HUES48 (cell line): Measurements from ENCODE around the gene SLC35F1.

Experiments used
- H3K27ac ChIP-seq: one replicate; pipeline ENCODE4 v1.7.0; 2013; ENCODE audit warnings: low read depth, low read length, inconsistent platforms
- H3K27me3 ChIP-seq: 2 replicates; pipeline ENCODE4 v1.6.1; 2013; ENCODE audit warnings: mild to moderate bottlenecking, low read length; ENCODE audit not compliant: control insufficient read depth, insufficient read depth
- H3K36me3 ChIP-seq: 2 replicates; pipeline ENCODE4 v1.6.1; 2013; ENCODE audit warnings: low read length; ENCODE audit not compliant: control insufficient read depth, insufficient read depth
- H3K4me1 ChIP-seq: 2 replicates; pipeline ENCODE4 v1.6.1; 2013; ENCODE audit warnings: mild to moderate bottlenecking, low read length; ENCODE audit not compliant: control insufficient read depth, insufficient read depth
- H3K4me3 ChIP-seq: 2 replicates; pipeline ENCODE4 v1.5.1; 2013; ENCODE audit warnings: mild to moderate bottlenecking, low read depth, low read length
- H3K9ac ChIP-seq: 2 replicates; pipeline ENCODE4 v1.6.1; 2013; ENCODE audit warnings: mild to moderate bottlenecking, low read depth, low read length, moderate library complexity
- H3K9me3 ChIP-seq: 2 replicates; pipeline ENCODE4 v1.6.1; 2013; ENCODE audit warnings: low read length; ENCODE audit not compliant: control insufficient read depth, insufficient read depth

SLC35F1 gene

GRCh38 chr6:118325220-118325860 is 418.3 kb downstream of the SLC35F1 start:
- no peaks in the 10 kb centered on the region for H3K36me3 ChIP-seq
- H3K4me3 ChIP-seq, result no peak overlapping the region
- no peak overlapping the region for H3K9ac ChIP-seq
- no peak overlapping the region for H3K27ac ChIP-seq
- no peaks in the 10 kb centered on the region for H3K9me3 ChIP-seq
- H3K27me3 ChIP-seq, result no peaks in the 10 kb centered on the region
- peaks cover 10% of the 10 kb centered on the region for H3K4me1 ChIP-seq

- peaks cover 10% of the 10 kb centered on the region for H3K4me1 ChIP-seq
- H3K9me3 ChIP-seq, result no peaks in the 10 kb centered on the region
- no peaks in the 10 kb centered on the region for H3K27me3 ChIP-seq
- H3K4me3 ChIP-seq, result no peak overlapping the region
- H3K27ac ChIP-seq, result no peak overlapping the region
- no peaks in the 10 kb centered on the region for H3K36me3 ChIP-seq
- H3K9ac ChIP-seq, result no peak overlapping the region
These were observed 419.6 kb downstream of the SLC35F1 start for GRCh38 chr6:118326712-118327111.

- Histone ChIP-seq H3K27me3 (no peaks in the 10 kb centered on the region), H3K9me3 (no peaks in the 10 kb centered on the region), H3K4me1 (peaks cover 10% of the 10 kb centered on the region), H3K27ac (no peak overlapping the region), H3K36me3 (no peaks in the 10 kb centered on the region), H3K4me3 (no peak overlapping the region), H3K9ac (no peak overlapping the region)
These were observed 420.2 kb downstream of the SLC35F1 start for GRCh38 chr6:118327237-118327636.

GRCh38 chr6:118333772-118334171 is 426.7 kb downstream of the SLC35F1 start:
- Histone ChIP-seq H3K9me3 (no peaks in the 10 kb centered on the region), H3K27ac (no peak overlapping the region), H3K36me3 (no peaks in the 10 kb centered on the region), H3K9ac (no peak overlapping the region), H3K4me3 (no peak overlapping the region), H3K4me1 (no peaks in the 10 kb centered on the region), H3K27me3 (no peaks in the 10 kb centered on the region)

GRCh38 chr6:118334634-118335033 is 427.6 kb downstream of the SLC35F1 start:
- Histone ChIP-seq H3K27me3 (no peaks in the 10 kb centered on the region), H3K27ac (no peak overlapping the region), H3K9me3 (no peaks in the 10 kb centered on the region), H3K9ac (no peak overlapping the region), H3K4me1 (no peaks in the 10 kb centered on the region), H3K4me3 (no peak overlapping the region), H3K36me3 (no peaks in the 10 kb centered on the region)

- H3K27ac ChIP-seq, result no peak overlapping the region
- H3K9me3 ChIP-seq, result no peaks in the 10 kb centered on the region
- H3K4me3 ChIP-seq, result no peak overlapping the region
- H3K27me3 ChIP-seq, result no peaks in the 10 kb centered on the region
- no peaks in the 10 kb centered on the region for H3K36me3 ChIP-seq
- H3K9ac ChIP-seq, result no peak overlapping the region
- H3K4me1 ChIP-seq, result no peaks in the 10 kb centered on the region
These were observed 428.3 kb downstream of the SLC35F1 start for GRCh38 chr6:118335325-118335816.

GRCh38 chr6:118344014-118344670 is 437.1 kb downstream of the SLC35F1 start:
- Histone ChIP-seq H3K27me3 (no peaks in the 10 kb centered on the region), H3K9ac (no peak overlapping the region), H3K27ac (no peak overlapping the region), H3K4me3 (no peak overlapping the region), H3K9me3 (no peaks in the 10 kb centered on the region; the same call in 1 of the 2 replicates), H3K4me1 (no peaks in the 10 kb centered on the region), H3K36me3 (no peaks in the 10 kb centered on the region)

- no peaks in the 10 kb centered on the region for H3K9me3 ChIP-seq
- H3K27me3 ChIP-seq, result no peaks in the 10 kb centered on the region
- H3K36me3 ChIP-seq, result no peaks in the 10 kb centered on the region
- no peak overlapping the region for H3K4me3 ChIP-seq
- no peaks in the 10 kb centered on the region for H3K4me1 ChIP-seq
- H3K27ac ChIP-seq, result no peak overlapping the region
- no peak overlapping the region for H3K9ac ChIP-seq
These were observed 443.9 kb downstream of the SLC35F1 start for GRCh38 chr6:118350881-118351430.

- no peaks in the 10 kb centered on the region for H3K36me3 ChIP-seq
- no peak overlapping the region for H3K27ac ChIP-seq
- no peaks in the 10 kb centered on the region for H3K4me1 ChIP-seq
- no peak overlapping the region for H3K4me3 ChIP-seq
- no peak overlapping the region for H3K9ac ChIP-seq
- H3K27me3 ChIP-seq, result no peaks in the 10 kb centered on the region
- no peaks in the 10 kb centered on the region for H3K9me3 ChIP-seq
These were observed 446.5 kb downstream of the SLC35F1 start for GRCh38 chr6:118353564-118353963.

GRCh38 chr6:118354641-118355040 is 447.6 kb downstream of the SLC35F1 start:
- no peaks in the 10 kb centered on the region for H3K36me3 ChIP-seq
- no peak overlapping the region for H3K27ac ChIP-seq
- no peak overlapping the region for H3K4me3 ChIP-seq
- H3K27me3 ChIP-seq, result no peaks in the 10 kb centered on the region
- H3K9ac ChIP-seq, result no peak overlapping the region
- no peaks in the 10 kb centered on the region for H3K4me1 ChIP-seq
- no peaks in the 10 kb centered on the region for H3K9me3 ChIP-seq

GRCh38 chr6:118356054-118356453 is 449.0 kb downstream of the SLC35F1 start:
- Histone ChIP-seq H3K27me3 (no peaks in the 10 kb centered on the region), H3K4me1 (no peaks in the 10 kb centered on the region), H3K4me3 (no peak overlapping the region)

More at GRCh38 chr6:118356054-118356453, 449.0 kb downstream of the SLC35F1 start:
- H3K9ac ChIP-seq, result no peak overlapping the region
- H3K36me3 ChIP-seq, result no peaks in the 10 kb centered on the region
- H3K9me3 ChIP-seq, result no peaks in the 10 kb centered on the region
- H3K27ac ChIP-seq, result no peak overlapping the region
